GM19240 (cell line): ENCODE data around the gene DCST1.

ENCODE experiments used
- DNase-seq: peaks from one replicate; pipeline ENCODE4 v3.0.0; 2011; ENCODE audit warnings: low spot score; ENCODE audit not compliant: insufficient read length

DCST1 gene

DNA sequence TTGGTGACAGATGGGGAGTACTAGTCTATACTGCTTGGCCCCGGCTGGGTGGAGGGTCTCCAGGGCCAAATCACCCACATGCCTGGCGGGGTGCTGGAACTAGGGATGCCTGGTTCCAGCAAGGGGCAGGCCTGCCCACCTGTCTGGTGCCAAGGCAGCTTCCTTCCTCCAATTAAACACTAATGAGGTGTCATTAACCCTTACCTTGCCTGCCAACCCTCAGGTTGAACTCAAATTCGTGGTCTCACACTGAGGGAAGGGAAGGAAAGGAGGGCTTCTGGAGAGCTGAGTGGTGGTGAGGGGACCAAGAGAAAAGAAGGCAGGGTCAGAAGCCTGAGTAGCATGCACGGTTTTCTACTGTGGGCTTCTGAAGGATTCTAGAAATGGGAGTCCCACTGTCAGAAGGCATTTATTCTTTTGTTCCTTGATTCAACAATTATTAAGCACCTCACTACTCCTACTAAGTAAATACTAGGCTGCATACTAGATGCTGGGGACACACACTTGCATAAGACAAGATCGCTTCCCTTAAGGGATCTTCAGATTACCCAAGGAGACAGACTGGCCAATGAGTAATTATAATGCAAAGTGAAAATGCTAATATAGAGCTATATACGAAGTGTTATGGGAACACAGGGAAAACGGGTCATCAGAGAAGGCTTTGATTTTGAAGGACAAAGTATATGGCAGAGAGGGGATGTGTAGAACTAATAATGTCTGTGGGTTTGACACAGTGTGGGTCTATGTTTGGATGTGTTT lies 39.1 kb downstream of the DCST1 start:
- DNase-seq = no peak

DNA sequence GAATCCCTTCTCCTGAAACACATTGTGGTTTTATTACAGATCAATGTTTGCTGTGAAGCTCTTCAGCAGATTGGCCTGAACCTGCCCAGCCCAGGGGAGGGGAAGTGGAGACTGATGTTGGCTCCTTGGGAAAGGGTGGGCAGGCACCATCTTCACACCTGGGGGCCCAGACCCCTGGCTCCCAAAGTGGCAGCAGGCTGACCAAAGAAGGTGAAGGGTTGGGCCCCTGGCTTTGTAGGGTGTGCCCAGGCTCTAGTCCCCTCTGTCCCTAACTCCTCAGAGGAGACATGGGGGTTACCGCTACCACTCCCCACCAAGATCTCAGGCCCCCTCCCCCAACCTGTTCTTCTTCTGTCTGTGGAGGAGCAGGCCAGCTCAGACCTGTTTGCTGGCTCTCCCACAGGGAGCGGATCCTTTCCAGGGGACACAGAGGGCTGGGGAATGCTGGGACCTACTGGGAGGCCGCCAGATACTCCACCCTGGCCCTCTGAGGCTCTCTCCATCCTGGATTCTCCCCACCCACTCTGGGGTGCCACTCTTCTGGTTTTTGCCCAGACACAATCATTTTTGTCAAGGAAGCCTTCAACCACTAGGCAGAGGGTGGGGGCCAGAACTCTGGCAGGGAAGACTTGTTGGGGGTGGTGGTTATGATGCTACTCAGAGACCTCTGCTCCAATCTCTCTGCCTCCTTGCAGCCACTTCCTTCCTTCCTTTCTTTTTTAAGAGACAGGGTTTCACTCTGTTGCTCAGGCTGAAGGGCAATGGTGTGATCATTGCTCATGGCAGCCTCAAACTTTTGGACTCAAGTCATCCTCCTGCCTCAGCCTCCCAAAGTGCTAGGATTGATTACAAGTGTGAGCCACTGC lies 40.0 kb downstream of the DCST1 start:
- no peak for DNase-seq

DNA sequence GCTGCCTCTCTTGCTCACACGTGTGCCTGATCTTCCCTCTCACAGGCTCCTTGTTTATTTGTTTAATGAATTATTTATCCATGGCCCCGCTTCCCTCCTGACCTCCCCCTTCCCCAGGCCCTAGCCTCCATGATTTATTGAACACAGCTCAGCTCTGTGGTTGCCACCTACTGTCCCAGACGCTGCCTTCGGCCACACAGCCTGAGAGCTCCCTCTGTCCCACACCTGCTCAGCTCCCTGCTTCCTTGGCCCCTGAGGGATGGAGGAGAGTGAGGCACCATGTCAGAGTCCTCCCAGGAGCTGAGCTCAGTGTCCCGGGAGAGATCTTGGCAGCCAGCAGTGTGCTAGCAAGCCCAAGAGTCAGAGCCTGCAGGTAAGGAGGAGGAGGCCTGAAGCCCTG lies 41.9 kb downstream of the DCST1 start:
- no peak for DNase-seq

DNA sequence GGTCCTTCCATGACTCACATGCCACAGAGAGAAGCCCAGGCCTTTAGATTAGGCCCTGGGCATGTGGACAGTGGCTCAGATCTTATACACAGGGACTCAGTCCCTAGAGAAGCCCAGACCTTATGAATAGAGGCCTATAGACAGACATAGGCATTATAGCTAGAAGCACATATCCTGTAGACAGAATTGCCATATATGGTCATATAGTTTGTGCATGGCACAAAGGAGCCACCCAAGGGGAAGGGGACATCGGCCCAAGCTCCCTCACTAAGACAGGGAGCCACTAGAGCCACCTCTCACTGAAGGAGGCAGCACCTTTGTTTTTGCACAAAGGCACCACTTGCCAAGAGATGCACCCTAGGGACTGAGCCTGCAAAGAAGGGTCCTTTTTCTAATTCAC lies 42.7 kb downstream of the DCST1 start:
- no peak for DNase-seq

DNA sequence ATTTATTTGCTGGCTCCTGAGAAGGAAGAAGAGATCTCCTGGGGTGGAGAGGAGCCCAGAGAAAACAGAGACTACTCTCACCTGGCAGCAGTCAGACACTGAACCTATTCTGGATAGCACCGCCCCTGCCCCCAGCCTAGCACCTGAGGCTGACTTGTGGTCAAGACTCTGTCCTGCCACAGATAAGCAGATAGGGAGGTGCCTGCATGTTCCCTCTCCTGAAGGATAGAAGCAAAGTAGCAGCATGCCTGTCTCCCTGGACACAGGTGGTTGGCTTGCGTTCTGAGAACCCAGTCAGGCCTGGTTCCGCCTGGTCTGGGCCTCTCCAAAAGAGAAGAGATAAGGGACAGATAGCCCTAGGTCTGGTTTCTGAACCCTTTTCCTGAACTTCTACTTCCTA lies 43.7 kb downstream of the DCST1 start:
- no peak for DNase-seq

DNA sequence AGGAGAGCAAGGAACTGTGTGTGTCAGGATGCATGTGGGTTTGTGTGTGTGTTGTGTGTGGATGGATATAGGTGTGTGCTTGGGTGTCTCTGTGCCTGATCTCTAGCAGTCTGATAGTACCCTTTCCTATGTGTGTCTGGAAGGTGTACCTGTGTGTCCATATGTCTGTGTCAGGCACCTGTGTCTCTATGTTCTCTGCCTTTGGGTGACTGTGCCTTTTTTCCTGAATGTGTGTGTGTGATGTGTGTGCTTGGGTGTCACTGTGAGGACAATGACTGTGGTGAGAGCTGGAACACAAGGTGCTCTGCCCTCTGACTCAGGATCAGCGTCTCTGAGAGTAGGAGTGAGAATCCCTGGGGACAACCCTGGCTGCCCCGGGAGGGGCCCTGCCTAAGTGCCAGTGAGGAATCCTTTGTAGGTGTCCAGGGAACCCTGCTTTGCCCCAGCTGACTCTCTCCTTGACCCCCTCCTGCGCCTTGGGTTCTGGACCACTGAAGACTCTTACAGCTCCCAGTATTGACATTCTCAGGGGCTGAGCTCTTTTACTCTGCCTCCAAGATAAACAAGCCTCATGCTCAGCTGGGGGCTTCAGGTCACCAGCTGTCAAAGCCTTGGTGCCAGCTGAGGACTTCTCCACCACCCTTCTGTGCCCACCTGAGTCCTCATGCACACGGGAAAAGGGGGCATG lies 44.3 kb downstream of the DCST1 start:
- DNase-seq = no peak

DNA sequence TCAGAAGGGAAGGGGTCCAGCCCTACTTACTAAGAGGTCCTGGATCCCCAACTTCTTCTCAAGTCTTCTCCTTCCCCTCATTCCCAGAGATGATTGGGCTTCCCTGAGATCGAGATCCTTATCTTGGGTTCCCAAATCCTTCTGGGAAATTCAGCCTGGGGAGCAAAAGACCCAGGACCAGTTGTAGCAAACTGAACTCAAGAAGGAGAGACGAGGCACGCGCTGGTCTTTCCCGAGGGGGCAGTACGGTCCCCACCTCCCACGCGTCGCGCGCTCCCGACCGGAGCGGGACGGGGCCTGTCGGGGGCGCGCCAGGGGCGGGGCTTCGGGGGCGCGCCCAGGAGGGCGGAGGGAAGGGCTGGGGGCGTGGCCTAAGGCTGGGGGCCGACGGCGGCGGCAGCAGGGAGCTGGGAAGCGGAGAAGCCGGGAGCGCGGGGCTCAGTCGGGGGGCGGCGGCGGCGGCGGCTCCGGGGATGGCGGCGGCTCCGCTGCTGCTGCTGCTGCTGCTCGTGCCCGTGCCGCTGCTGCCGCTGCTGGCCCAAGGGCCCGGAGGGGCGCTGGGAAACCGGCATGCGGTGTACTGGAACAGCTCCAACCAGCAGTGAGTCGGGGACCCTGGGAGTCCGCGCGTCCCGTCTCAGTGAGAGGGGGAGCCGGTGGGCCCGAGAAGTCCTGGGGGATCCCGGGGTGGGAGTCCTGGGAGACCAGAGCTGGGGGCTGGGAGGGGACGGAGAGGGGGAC lies 45.0 kb downstream of the DCST1 start, which contains the start of gene EFNA3:
EFNA3 (plus strand) TSS at position 369 of the 741 bp plus-strand sequence; CDS start at position 474, 105 bp downstream.
- DNase-seq = peak; percentile 60

DNA sequence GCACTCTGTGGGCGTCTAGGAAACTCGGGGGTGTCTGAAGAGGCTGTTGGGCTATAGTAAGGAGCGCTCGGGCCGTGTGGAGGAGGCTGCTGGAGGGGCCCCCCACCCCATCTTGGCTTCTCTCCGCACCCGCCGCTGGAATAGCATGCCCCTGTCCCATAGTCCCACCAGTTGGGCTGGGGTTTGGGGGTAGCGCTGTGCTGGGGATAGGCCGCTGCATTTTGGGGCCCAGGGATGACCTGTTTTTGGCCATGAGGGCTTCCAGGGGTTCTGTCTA lies 45.5 kb downstream of the DCST1 start:
- DNase-seq = no peak

DNA sequence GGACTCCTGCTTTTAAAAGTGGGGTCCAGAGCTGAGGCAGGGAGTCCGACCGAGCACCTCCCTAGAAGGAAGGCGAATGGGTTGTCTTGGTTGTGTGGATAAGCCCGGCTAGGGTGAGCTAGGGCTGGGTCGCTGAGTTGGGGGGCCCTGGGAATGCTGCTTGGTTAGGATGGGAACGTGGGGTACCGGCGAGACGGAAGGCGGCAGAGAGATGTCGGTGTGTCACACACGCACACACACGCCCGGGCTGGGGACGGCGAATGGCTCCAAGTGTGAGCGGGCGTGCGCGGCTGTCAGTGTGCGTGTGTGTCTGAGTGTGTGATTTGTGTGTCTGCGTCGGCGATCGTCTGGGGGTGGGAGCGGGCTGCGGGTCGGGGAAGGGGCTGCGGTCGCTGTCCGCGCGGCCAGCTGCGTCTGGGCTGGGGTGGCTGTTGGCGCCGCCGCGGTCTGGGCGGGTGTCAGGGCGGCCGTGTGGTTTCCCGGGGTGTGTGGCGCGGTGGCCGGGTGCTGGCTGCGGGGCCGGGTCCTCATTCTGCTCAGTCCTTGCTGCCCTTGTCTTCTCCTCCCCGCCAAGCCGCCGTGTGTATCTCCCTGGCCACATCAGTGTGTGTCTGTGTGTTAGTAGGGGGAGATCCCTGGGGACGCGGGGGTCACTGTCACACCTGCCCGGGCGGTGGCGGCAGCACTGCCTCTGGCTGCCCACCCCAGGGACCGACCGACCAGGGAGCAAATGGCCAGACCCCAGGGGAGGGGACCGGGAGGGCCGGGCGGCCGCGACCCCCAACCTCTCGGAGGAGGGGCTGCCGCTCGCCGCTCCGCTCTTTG lies 46.1 kb downstream of the DCST1 start:
- DNase-seq = no peak

DNA sequence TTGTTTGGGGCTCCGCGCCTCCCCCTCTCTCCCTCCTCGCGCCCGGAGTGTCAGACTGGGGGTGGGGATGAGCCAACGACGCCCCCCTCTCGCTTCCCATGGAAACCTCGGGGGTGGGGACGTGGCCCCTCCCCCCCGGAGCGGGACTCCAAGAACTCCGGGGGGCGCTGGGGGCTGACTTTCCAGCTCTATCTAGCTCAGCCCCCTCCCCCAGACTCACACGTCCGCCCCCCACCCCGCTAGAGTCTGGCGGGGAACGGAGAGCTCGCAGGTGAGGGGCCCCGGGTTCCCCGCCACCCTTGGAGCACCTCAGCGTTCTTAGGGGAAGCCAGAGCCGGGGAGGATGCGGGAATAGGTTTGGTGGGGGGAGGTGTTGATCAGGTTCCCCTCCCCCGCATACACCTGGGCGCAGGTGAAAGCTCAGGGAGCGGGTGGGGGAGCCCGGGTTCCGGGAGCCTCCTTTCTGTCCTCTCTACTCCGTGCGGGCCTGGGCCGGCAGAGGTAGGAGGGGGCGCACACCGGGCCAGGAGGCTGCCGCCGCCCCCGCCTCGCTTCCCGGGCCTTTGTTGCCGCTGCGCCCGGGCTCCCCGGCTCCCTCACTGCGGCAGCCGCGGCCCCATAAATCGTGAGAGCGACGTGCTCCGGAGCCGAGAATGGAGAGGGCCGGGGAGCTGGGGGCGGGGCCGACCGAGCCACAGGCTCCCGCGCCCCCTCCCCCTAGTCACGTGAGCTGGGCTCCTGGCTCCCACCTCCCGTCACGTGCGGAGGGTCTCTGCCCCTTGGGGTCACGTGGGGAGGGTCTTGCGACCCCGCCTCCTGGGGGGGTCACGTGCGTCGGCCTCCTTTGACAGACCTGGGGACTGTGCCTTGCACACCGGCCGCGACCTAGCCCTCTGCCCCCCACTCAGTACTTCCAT lies 46.9 kb downstream of the DCST1 start:
- no peak for DNase-seq

DNA sequence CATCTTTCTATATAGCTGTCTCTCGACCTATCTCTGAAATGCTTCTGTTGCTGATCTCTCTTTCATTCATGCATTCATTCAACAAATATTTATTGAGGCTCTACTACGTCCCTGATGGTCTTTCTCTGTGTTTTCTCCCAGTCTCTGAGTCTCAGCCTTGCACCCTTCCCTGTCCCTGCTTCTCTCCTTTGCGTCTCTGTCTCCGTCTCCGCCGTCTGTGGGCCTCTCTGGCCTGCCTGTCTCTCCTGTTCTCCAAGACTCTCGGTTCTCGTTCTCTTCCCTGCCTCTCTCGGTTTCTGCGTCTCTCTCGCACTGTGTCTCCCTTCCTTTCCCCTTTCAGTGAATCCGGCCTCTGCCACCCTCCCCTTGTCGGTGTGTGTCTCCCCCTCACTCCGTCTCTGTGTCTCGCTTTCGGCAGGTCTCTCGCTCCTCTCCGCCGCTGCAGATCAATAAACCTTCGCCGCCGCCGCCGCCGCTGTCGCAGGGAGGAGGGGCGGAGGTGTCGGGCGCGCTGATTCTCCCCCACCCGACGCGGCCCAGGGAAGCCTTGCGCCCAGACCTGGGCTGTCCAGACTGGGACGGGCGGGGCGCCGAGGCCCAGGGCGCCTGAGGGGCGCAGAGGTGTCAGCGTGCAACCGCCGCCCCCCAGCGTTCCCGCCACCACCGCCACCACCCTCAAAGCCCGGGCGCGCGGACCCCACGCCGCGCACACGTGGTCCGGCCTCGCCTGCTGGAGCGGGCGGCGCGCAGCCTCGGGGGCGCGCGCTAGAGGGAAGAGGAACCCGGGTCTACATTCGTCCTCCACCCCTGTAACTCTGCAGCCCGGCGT lies 48.1 kb downstream of the DCST1 start:
- no peak for DNase-seq

DNA sequence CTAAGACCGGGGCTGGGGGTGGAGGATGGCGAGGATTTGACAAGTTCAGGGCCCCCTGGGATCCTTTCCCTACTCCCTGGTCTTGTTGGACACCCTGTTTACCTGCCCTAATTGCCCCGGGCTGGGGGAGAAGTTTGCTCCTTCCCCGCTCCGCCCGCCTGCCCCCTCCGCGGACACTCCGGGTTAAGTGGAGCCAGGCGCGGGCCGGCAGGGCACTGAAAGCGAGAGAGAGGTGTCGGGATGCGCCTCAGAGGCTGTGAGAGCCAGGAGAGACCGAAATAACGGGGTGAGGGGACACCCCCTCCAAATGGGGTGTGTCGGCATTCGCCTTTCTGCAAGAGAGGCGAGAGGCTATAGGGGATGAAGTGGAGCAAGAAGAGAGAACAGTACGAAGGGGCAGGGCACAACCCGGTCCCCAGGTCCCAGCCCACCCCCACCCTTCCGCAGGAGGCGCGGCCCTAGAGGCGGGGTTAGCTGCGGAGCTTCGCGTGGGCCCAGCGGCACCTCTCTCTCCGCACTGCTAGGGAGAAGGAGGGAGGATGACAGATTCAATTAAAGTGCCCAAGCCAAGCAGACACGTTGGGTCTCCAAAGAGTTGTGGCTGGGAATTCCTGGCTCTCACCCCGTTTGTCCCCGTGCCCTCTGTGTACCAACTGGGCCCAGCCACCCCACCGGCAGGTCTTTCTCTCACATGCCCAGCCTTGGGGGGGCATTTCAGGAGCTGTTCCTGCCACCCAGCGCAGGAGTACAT lies 48.9 kb downstream of the DCST1 start:
- no peak for DNase-seq

DNA sequence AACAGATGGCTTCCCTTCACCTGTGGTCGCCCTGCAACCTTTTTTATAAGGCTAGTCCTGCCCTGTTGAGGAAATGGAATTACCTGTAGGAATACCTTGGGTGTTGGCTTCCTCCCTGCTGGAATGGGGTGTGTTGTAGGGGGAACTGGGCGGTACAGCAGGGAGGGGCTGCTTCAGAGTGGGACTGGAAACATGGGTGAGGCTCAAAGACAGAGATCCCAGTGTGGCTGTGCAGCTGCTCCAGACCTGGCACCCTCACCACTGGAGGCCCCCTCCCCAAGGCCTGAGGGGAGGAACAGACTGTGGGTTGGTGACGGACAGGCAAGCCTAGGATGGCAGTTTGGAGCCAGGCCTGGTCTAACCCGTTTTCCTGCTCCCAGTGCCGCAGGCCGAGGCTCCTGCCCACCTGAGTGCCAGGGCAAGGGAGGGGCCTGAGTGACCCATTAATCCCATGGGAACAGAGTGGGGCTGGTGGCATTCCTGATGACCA lies 49.5 kb downstream of the DCST1 start:
- no peak for DNase-seq

DNA sequence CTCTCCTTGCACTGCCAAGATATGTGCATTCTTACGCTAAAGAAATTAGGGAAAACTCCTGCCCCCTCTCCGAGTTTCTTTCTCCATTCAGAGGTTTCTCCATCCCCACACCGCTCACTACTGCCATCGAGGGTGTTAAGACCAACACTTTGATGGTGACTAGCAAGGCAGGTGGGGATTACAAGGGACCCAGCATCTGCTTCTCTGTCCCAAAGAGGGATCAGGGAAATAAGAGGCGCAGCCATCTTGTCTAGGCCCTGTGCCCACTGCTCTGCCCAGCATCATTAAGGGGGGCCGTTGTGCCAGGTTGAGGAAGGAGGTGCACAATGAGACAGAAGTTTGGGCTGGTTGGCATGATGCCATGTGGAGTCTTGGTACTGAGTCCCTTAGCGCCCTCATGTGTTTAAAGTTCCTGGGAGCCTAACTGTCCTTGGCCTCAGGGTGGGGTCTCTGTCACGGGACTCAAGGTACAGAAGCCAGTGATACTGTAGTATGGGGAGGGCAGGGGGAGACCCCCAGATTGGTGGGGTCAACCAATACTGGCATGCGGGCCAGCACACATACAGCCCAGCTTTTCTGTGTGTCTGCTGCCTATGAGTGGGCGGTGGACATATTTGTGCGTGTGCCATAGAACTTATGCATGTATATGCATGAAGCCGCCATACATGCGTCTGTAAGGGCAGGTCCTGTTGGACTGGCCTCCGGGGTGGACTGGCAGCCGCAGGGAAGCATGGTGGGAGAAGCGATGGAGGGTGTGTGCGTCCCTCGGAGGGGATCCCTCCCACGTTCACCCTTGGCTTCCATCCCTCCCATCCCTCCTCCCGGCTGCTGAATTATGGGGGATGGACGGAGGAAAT lies 50.5 kb downstream of the DCST1 start:
- DNase-seq = no peak

DNA sequence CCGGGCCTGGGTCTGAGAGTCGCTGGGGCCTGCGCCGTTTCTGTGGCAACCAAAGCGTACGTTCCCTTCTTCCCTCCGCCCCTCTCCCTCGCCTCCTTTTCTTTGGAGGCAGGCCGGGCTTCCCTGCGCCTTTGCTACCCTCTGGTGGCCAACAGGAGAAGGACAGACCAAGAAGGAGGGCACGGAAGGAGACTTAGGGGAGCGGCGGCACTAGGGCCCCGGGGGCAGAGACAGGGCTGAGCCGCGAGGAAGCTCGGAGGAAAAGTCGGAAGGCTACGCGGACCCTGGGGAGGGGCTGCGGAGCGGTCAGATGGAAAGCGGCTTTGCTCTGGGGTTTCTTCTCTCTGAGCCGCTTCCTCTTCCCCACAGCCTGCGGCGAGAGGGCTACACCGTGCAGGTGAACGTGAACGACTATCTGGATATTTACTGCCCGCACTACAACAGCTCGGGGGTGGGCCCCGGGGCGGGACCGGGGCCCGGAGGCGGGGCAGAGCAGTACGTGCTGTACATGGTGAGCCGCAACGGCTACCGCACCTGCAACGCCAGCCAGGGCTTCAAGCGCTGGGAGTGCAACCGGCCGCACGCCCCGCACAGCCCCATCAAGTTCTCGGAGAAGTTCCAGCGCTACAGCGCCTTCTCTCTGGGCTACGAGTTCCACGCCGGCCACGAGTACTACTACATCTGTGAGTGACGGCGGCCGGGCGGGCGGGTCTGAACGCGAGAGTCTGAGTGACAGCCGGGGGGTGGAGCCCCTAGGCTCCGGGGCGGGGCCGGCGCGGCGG lies 51.3 kb downstream of the DCST1 start:
- DNase-seq = peak; percentile 98

DNA sequence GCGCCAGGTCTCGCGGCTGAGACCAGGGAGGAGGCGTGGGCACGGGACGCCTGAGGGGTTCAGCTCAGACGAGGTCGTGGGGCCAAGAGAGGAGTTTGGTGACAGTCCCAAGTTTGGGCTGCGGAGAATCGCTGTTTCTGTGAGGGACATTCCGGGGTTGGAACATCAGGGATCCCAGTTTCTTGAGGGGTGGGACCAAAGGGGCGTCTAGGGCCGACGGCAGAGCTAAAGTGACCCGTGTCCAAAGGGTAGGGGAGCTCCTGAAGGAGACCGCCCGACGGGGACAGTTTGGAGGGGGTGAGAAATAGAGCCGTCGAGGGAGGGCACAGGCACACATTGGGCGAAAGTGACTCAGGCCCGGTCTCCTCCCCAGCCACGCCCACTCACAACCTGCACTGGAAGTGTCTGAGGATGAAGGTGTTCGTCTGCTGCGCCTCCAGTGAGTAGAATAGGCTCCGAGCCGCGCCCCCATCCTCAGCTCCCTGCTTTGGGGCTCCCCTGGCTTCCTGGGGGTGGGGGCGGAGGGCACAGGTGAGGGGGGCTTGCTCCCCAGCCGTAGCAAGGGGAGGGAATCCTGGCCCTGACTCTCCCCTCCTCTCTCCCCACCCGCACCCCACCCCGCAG lies 52.0 kb downstream of the DCST1 start:
- DNase-seq = no peak
